HAP-1 (cell line): Measurements from ENCODE around the gene FKBP5.
A peak's percentile ranks its signal among the peaks of the same experiment; 100 is the strongest.

ENCODE experiments used
- DNase-seq, 2 experiments: peaks; one replicate each; pipeline ENCODE4 v3.0.0-alpha.2; 2016 to 2020; ENCODE audit warnings: low spot score in 2 of 2
- H3K27me3 ChIP-seq: fragments of 250-450 bp; sonication (Bioruptor Pico); 2 replicates; pipeline ENCODE4 v1.5.1; 2020; ENCODE audit warnings: low read depth, mild to moderate bottlenecking, moderate library complexity
- H3K36me3 ChIP-seq: fragments of 250-450 bp; sonication (Bioruptor Pico); replicated peaks from 2 replicates; pipeline ENCODE4 v1.5.1; 2020; ENCODE audit warnings: mild to moderate bottlenecking
- H3K4me1 ChIP-seq: fragments of 250-450 bp; sonication (Bioruptor Pico); 2 replicates; pipeline ENCODE4 v1.5.1; 2020; ENCODE audit warnings: mild to moderate bottlenecking
- H3K4me3 ChIP-seq: fragments of 250-450 bp; sonication (Bioruptor Pico); 2 replicates; pipeline ENCODE4 v1.5.1; 2020; ENCODE audit warnings: mild to moderate bottlenecking, moderate library complexity
- H3K9me3 ChIP-seq: fragments of 250-450 bp; sonication (Bioruptor Pico); 2 replicates; pipeline ENCODE4 v1.5.1; 2020; ENCODE audit warnings: mild to moderate bottlenecking, moderate library complexity
- in situ Hi-C: fragments of 300-500 bp; cut with MboI; formaldehyde crosslinking; loops from 3 replicates; pipeline ENCODE4 v1.14.3; 2020; ENCODE audit warnings: low sequenced_read_pairs, inconsistent platforms, mixed read lengths

Gene FKBP5

DNA sequence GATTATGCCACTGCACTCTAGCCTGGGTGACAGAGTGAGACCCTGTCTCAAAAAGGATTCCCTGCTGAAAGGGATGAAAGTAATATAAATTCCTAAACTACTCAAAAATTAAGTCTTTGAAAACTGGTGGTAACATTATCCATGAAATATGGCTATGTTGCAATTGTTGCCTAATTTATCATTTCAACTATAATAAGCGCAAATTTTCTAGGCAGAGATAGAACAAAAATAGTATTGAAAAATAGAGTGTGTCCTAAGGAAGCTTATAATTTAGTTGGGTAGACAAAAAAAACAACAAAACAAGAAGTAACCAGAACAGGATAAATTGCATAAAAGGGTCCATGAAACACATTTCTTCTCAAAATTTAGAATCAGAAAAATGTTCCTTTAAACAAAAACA is 68.0 kb downstream of the FKBP5 start:
- Histone ChIP-seq H3K4me3 (no peak overlapping the region), H3K27me3 (no peaks in the 10 kb centered on the region), H3K9me3 (no peaks in the 10 kb centered on the region), H3K36me3 (peaks cover 6% of the 10 kb centered on the region), H3K4me1 (no peaks in the 10 kb centered on the region)
- no peak for DNase-seq
- in situ Hi-C loops, result no loop called here

- no peak for DNase-seq
- in situ Hi-C loops, result no loop called here
- no peaks in the 10 kb centered on the region for H3K4me1 ChIP-seq
These were observed 75.0 kb downstream of the FKBP5 start for GRCh38 chr6:35613762-35614161.

DNA sequence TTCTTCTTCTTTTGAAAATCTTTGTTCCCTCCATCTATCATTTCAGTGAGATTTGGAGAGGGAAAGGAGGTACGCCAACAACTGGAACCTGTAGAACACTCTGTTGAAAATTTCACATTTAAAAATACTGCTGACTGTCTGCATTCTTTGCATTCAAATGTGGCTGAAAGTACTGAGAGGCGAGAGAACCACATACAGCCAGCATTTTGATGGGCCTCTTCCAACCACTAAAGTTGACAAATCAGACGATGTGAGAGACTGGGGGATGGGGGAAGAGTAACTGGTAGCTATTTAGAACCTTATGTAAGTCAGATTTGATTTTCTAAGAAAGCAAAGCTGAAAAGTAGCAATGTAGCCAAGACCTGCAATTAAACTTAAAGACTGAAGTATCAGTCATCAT is 77.5 kb downstream of the FKBP5 start:
- Histone ChIP-seq H3K9me3 (no peaks in the 10 kb centered on the region), H3K4me3 (no peak overlapping the region), H3K36me3 (no peaks in the 10 kb centered on the region; the same call in 1 of the 2 replicates), H3K27me3 (no peaks in the 10 kb centered on the region), H3K4me1 (no peaks in the 10 kb centered on the region)
- in situ Hi-C loops, result no loop called here
- DNase-seq, result no peak

More at GRCh38 chr6:35613762-35614161, 75.0 kb downstream of the FKBP5 start:
- no peaks in the 10 kb centered on the region for H3K27me3 ChIP-seq
- H3K36me3 ChIP-seq, result no peaks in the 10 kb centered on the region; the same call in none of the 2 replicates
- no peak overlapping the region for H3K4me3 ChIP-seq
- H3K9me3 ChIP-seq, result no peaks in the 10 kb centered on the region

- Histone ChIP-seq H3K4me1 (no peaks in the 10 kb centered on the region), H3K9me3 (no peaks in the 10 kb centered on the region), H3K4me3 (no peak overlapping the region), H3K27me3 (no peaks in the 10 kb centered on the region), H3K36me3 (no peaks in the 10 kb centered on the region; the same call in 1 of the 2 replicates)
- in situ Hi-C loops, result no loop called here
- no peak for DNase-seq
These were observed 77.9 kb downstream of the FKBP5 start for GRCh38 chr6:35610830-35611229.

DNA sequence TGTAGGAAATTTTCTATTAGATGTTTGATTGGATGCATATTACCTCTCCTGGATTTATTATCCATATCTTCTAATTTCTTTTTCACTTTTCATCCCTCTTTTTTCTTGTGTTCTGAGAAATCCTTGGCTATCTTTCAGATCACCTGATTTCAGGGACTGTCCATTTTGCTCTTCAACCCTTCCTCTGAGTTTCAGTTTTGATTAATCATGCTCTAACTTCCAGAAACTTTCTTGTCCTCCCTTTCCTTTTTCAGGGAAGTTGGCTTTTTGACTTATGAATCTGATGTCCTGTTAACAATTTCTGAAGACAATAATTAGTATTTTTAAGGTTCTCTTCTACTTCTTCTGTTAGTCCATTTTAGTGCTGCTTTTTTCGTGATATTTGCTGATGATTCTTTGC is 79.1 kb downstream of the FKBP5 start:
- in situ Hi-C loops, result no loop called here
- no peak for DNase-seq
- Histone ChIP-seq H3K9me3 (no peaks in the 10 kb centered on the region), H3K4me1 (no peaks in the 10 kb centered on the region), H3K36me3 (no peaks in the 10 kb centered on the region), H3K27me3 (no peaks in the 10 kb centered on the region), H3K4me3 (no peak overlapping the region)

DNA sequence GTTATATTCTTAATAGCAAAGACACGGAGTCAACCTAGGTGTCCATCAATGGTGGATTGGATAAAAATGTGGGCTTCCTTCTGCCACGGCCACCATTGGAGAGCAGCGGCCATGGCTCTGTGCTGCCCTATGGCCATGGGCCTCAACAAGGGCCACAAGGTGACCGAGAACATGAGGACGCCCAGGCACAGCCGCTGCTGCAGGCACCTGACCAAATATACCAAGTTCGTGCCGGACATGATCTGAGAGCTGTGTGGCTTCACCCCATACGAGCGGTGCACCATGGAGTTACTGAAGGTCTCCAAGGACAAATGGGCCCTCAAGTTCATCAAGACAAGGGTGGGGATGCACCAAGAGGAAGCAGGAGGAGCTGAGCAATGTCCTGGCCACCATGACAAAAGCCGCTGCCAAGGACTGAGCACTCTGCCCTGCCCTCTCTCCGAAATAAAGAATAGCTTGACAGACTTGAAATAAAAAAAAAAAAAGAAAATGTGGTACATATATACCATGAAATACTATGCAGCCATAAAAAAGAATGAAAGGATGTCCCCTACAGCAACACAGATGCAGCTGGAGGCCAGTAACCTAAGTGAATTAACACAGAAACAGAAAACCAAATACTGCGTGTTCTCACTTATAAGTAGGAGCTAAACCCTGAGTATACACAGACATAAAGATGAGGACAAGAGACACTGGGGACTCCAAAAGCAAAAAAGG is 81.0 kb downstream of the FKBP5 start:
- Histone ChIP-seq H3K4me3 (no peak overlapping the region), H3K4me1 (peaks cover 3% of the 10 kb centered on the region), H3K27me3 (no peaks in the 10 kb centered on the region), H3K9me3 (no peaks in the 10 kb centered on the region), H3K36me3 (no peaks in the 10 kb centered on the region)
- in situ Hi-C loops, result no loop called here
- DNase-seq, result no peak

DNA sequence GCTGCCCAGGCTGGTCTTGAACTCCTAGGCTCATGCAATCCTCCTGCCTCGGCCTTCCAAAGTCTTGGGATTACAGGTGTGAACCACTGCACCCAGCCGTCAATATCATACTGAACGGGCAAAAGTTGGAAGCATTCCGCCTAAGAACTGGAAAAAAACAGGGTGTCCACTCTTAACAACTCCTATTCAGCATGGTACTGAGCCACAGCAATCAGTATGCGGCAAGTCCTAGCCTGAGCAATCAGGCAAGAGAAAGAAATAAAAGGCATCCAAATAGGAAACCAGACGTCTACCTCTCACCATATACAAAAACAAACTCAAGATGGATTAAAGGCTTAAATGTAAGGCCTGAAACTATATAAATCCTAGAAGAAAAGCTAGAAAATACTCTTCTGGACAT is 83.1 kb downstream of the FKBP5 start:
- Histone ChIP-seq H3K27me3 (no peaks in the 10 kb centered on the region), H3K4me3 (no peak overlapping the region), H3K36me3 (0 out of 2 replicates have a peak, but pooled peaks cover 4% of the 10 kb centered on the region), H3K4me1 (peaks cover 19% of the 10 kb centered on the region), H3K9me3 (no peaks in the 10 kb centered on the region)
- in situ Hi-C loops, result no loop called here
- DNase-seq, result no peak

GRCh38 chr6:35603326-35604202 is 85.2 kb downstream of the FKBP5 start:
- peaks cover 19% of the 10 kb centered on the region for H3K4me1 ChIP-seq
- in situ Hi-C loops, result no loop called here
- H3K36me3 ChIP-seq, result 0 out of 2 replicates have a peak, but pooled peaks cover 4% of the 10 kb centered on the region
- DNase-seq, result no peak
- no peaks in the 10 kb centered on the region for H3K27me3 ChIP-seq
- no peaks in the 10 kb centered on the region for H3K9me3 ChIP-seq
- no peak overlapping the region for H3K4me3 ChIP-seq

GRCh38 chr6:35602133-35602946 is 86.4 kb downstream of the FKBP5 start:
- peaks cover 19% of the 10 kb centered on the region for H3K4me1 ChIP-seq
- in situ Hi-C loops, result no loop called here
- H3K9me3 ChIP-seq, result no peaks in the 10 kb centered on the region
- no peak for DNase-seq
- no peaks in the 10 kb centered on the region for H3K27me3 ChIP-seq
- H3K4me3 ChIP-seq, result no peak overlapping the region
- 0 out of 2 replicates have a peak, but pooled peaks cover 4% of the 10 kb centered on the region for H3K36me3 ChIP-seq

- H3K4me1 ChIP-seq, result peaks cover 19% of the 10 kb centered on the region
- peak; percentile 30 to 69 for DNase-seq
- in situ Hi-C loops, result no loop called here
- no peak overlapping the region for H3K4me3 ChIP-seq
- H3K27me3 ChIP-seq, result no peaks in the 10 kb centered on the region
- no peaks in the 10 kb centered on the region for H3K9me3 ChIP-seq
- peaks cover 6% of the 10 kb centered on the region; the same call in 1 of the 2 replicates for H3K36me3 ChIP-seq
These were observed 87.2 kb downstream of the FKBP5 start for GRCh38 chr6:35601331-35602132.

GRCh38 chr6:35600659-35601125 is 88.0 kb downstream of the FKBP5 start:
- in situ Hi-C loops, result no loop called here
- Histone ChIP-seq H3K36me3 (peaks cover 7% of the 10 kb centered on the region), H3K4me3 (no peak overlapping the region), H3K27me3 (no peaks in the 10 kb centered on the region), H3K4me1 (peaks cover 19% of the 10 kb centered on the region), H3K9me3 (no peaks in the 10 kb centered on the region)
- DNase-seq, result no peak

GRCh38 chr6:35599761-35600658 is 88.7 kb downstream of the FKBP5 start:
- Histone ChIP-seq H3K9me3 (no peaks in the 10 kb centered on the region), H3K4me3 (no peak overlapping the region), H3K36me3 (peaks cover 7% of the 10 kb centered on the region), H3K4me1 (peaks cover 19% of the 10 kb centered on the region), H3K27me3 (no peaks in the 10 kb centered on the region)
- no peak for DNase-seq
- in situ Hi-C loops, result no loop called here
